ENCODE measurements around the gene CCDC3.

GRCh38 chr10:12927896-12928295, 73.6 kb downstream of the CCDC3 start:
- TF ChIP-seq CTCF (IDR thresholded peaks at IDR 0.05) (no peak), ZFX (IDR thresholded peaks at IDR 0.05; ENCODE audit: borderline replicate concordance) (no peak)
